Activated CD8-positive, alpha-beta T cell treated with anti-CD3 and anti-CD28 coated beads for 36 hours (primary cell): ENCODE data around the gene KLHL30. TPM values are rescaled to one million over a fixed set of nuclear protein-coding genes. Genes with fewer than 3 reads are reported as not detected.

Experiments
- ATAC-seq: fragments of 200-7000 bp; cut with Tn5 transposase; one replicate; pipeline ENCODE4 v1.10.0; 2021; ENCODE audit warnings: mild to moderate bottlenecking, moderate library complexity
- CTCF ChIA-PET: fragments of 350-600 bp; sonication (Branson Sonifier 250); formaldehyde crosslinking; loops from one replicate; lab custom pipeline; 2021; ENCODE audit warnings: antibody characterized with exemption; lab: Charles Lee
- POLR2A ChIA-PET: fragments of 350-600 bp; sonication (Branson Sonifier 250); formaldehyde crosslinking; loops from one replicate; lab custom pipeline; 2021; ENCODE audit warnings: antibody characterized with exemption; lab: Charles Lee
- DNase-seq: peaks from one replicate; pipeline ENCODE4 v3.0.0-alpha.2; 2020
- H3K27ac Mint-ChIP-seq: one replicate; pipeline ENCODE4 v1.8.0; 2021; ENCODE audit warnings: mild to moderate bottlenecking, mixed read lengths
- H3K27me3 Mint-ChIP-seq: one replicate; pipeline ENCODE4 v1.8.0; 2021; ENCODE audit warnings: mixed read lengths
- H3K36me3 Mint-ChIP-seq: one replicate; pipeline ENCODE4 v1.8.0; 2021; ENCODE audit warnings: low read depth, mixed read lengths
- H3K4me1 Mint-ChIP-seq: one replicate; pipeline ENCODE4 v1.8.0; 2021; ENCODE audit warnings: low read depth, mixed read lengths
- H3K4me3 Mint-ChIP-seq: one replicate; pipeline ENCODE4 v1.8.0; 2021; ENCODE audit warnings: mild to moderate bottlenecking, moderate library complexity, mixed read lengths
- H3K9me3 Mint-ChIP-seq: one replicate; pipeline ENCODE4 v1.8.0; 2021; ENCODE audit warnings: mixed read lengths
- CTCF ChIP-seq: fragments of 200-600 bp; IDR thresholded peaks from one replicate; pipeline ENCODE4 v1.8.0; 2022; ENCODE audit warnings: antibody characterized with exemption, mild to moderate bottlenecking
- intact Hi-C: fragments of 100-400 bp; cut with micrococcal nuclease; formaldehyde crosslinking; loops from one replicate; pipeline ENCODE4 v1.10.0; 2022
- total RNA-seq, 2 experiments: library from RNA; stranded (reverse); gene quantifications; one replicate each; pipeline ENCODE4 v1.2.3, GENCODE V29; 2021

The KLHL30 gene
- total RNA-seq, 2 experiments from 2014 or later, result not detected

- DNase-seq (no peak), ATAC-seq (no peak)
- no peaks in the 10 kb centered on the region for H3K9me3 Mint-ChIP-seq
- no peaks in the 10 kb centered on the region for H3K27me3 Mint-ChIP-seq
- ChIA-PET CTCF (no interaction called here), POLR2A (no interaction called here)
- H3K4me3 Mint-ChIP-seq, result no peak overlapping the region
- H3K27ac Mint-ChIP-seq, result no peak overlapping the region
- H3K4me1 Mint-ChIP-seq, result no peaks in the 10 kb centered on the region
- intact Hi-C loops, result no loop called here
- TF ChIP-seq CTCF, result no peak
- no peaks in the 10 kb centered on the region for H3K36me3 Mint-ChIP-seq
These were observed 6.6 kb upstream of the KLHL30 start for GRCh38 chr2:238131761-238132462.

DNA sequence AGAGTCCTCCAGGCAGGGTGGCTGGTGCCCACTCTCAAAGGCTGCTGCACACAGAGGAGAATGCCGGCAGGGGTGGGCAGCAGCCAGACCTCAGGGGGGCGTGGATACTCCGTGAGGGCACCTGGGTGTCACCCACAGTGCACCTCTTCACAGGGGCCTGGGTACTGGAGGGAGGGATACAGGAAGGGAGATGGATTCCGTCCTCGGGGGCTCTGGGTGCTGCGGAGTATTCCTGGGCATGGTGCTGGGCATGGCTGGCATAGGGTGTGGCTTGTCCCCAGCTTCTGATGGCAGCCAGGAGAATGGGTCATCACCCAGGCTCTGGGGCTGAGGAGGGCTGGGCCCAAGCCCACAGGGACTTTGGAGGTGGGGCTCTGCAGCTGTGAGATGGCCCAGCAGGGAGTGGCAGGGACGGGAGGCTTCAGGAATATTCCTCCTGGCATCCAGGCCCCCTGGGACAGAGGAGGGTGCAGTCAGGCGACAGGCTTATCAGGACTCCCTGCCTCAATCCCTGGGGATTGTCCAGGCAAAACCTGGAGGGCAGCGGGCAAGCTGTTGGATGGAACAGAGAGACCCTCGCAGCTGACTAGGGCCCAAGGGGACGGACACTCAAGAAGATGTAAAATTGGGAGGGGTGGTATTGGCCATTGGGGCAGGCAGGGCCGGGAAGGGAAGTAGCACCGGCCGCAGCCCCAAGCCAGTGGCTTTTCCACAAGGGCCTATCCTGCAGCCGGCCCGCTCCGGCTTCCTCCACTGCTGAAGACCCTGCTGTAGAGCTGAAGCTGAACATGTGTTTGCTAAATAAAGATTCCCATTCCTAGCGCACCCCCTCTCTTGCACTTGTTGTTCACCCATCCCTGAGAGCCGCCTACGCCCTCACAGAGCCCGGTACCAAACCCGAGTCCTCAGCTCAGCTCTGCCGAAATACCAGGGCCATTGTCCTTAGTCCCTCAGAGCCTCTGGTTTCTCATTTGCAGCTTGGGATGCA lies 5.7 kb upstream of the KLHL30 start:
- no peaks in the 10 kb centered on the region for H3K27me3 Mint-ChIP-seq
- no peak overlapping the region for H3K27ac Mint-ChIP-seq
- ATAC-seq (no peak), DNase-seq (no peak)
- no peaks in the 10 kb centered on the region for H3K4me1 Mint-ChIP-seq
- no peaks in the 10 kb centered on the region for H3K9me3 Mint-ChIP-seq
- ChIA-PET POLR2A (interaction anchor here (0.6 to 0.7 kb wide), 2 partner anchors 26 to 943 kb away, joined by 3 to 4 read pairs; partner anchors contain the start of gene ERFE), CTCF (interaction anchor here (1.5 kb wide), 1 partner anchor 9 kb away, joined by 3 read pairs; no protein-coding TSS in a partner anchor)
- no peak for TF ChIP-seq CTCF
- H3K4me3 Mint-ChIP-seq, result no peak overlapping the region
- H3K36me3 Mint-ChIP-seq, result no peaks in the 10 kb centered on the region
- intact Hi-C loops, result no loop called here

DNA sequence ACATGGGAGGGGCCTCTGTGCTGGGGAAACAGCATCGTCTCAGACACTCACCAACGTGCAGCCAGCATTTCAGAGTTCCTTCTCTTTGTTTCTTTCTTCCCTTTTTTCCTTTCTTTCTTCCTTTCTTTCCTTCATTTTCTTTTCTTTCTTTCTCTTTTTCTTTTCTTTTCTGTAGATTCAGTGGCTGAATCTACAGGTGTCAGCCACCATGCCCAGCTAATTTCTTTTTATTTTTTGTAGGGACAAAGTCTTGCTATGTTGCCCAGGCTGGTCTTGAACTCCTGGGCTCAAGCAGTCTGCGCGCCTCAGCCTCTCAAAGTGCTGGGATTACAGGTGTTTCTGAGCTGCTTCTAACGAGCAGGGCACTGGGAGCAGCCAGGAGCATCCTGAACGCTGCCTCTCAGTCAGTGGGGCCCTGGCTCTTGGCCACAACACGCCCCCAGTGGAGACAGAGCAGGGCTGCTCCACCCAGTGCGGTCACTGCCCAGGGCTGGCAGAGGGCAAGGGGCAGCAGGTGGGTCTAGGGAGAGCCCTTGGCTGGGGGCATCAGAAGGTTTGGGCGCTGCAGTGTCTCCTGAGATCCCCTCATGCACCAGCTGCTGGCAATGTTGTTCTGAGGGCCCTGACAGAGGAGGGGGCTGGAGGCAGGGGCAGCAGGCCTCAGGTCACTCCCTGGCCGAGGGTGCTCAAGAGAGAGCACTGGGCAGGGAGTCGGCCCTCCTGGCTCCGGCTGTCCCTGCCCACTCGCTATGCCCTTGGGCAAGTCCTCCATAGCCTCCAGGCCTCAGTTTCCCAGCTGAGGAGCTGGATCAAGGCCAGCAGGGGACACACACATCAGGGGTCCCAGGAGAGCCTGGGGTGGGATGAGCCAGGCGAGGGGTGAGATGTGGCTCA lies 4.7 kb upstream of the KLHL30 start:
- DNase-seq (no peak), ATAC-seq (no peak)
- POLR2A ChIA-PET, result interaction anchor here (0.7 kb wide), 1 partner anchor 25 kb away, joined by 4 read pairs; the partner anchor contains the start of gene ERFE
- no peak for TF ChIP-seq CTCF
- CTCF ChIA-PET, result interaction anchor here (1.5 kb wide), 1 partner anchor 8 kb away, joined by 3 read pairs; no protein-coding TSS in a partner anchor
- no peaks in the 10 kb centered on the region for H3K4me1 Mint-ChIP-seq
- no peak overlapping the region for H3K27ac Mint-ChIP-seq
- no peaks in the 10 kb centered on the region for H3K9me3 Mint-ChIP-seq
- H3K36me3 Mint-ChIP-seq, result no peaks in the 10 kb centered on the region
- intact Hi-C loops, result no loop called here
- H3K4me3 Mint-ChIP-seq, result no peak overlapping the region
- H3K27me3 Mint-ChIP-seq, result no peaks in the 10 kb centered on the region

- Mint-ChIP-seq H3K36me3 (no peaks in the 10 kb centered on the region), H3K4me3 (no peak overlapping the region), H3K27ac (no peak overlapping the region), H3K9me3 (no peaks in the 10 kb centered on the region), H3K27me3 (no peaks in the 10 kb centered on the region), H3K4me1 (no peaks in the 10 kb centered on the region)
- CTCF ChIA-PET, result interaction anchor here (1.0 kb wide), 1 partner anchor 14 kb away, joined by 4 read pairs; no protein-coding TSS in a partner anchor
- POLR2A ChIA-PET, result no interaction called here
- TF ChIP-seq CTCF, result no peak
- ATAC-seq, result no peak
- intact Hi-C loops, result no loop called here
- DNase-seq, result no peak
These were observed 4.1 kb upstream of the KLHL30 start for GRCh38 chr2:238134393-238134785.
